Jurkat, Clone E6-1 (cell line): ENCODE measurements around the gene POLG2.
"Not testable (repeated sequence)": the region's sequence is repeated elsewhere in the genome, so short reads cannot be mapped to it uniquely, and the experiment has no call there.

Experiments used
- DNase-seq: peaks from one replicate; pipeline ENCODE4 v3.0.0-alpha.2; 2011; ENCODE audit warnings: low read depth, low spot score
- H3K4me3 ChIP-seq: 2 replicates; pipeline ENCODE4 v1.5.1; 2011; ENCODE audit warnings: mild to moderate bottlenecking, low read length, control low read depth, moderate library complexity

POLG2 gene

GRCh38 chr17:64449545-64449944 is 47.3 kb downstream of the POLG2 start:
- no peak overlapping the region for H3K4me3 ChIP-seq
- DNase-seq: no peak

- DNase-seq: no peak
- no peak within 1 kb of the TSS for H3K4me3 ChIP-seq
Observed at GRCh38 chr17:64448665-64449512, 48.0 kb downstream of the POLG2 start, which contains the start of gene MILR1. Gene MILR1 (plus strand): TSS chr17:64449115. CDS start chr17:64449169, 54 bp downstream.

- no peak for DNase-seq
- no peak overlapping the region for H3K4me3 ChIP-seq
Observed at GRCh38 chr17:64447526-64447925, 49.3 kb downstream of the POLG2 start.

GRCh38 chr17:64443086-64443760 is 53.6 kb downstream of the POLG2 start:
- H3K4me3 ChIP-seq: no peak overlapping the region
- DNase-seq: no peak

- no peak for DNase-seq
- no peak overlapping the region for H3K4me3 ChIP-seq
Observed at GRCh38 chr17:64442541-64442971, 54.3 kb downstream of the POLG2 start.

GRCh38 chr17:64441772-64442540 is 54.9 kb downstream of the POLG2 start:
- DNase-seq: peak; percentile 84
- H3K4me3 ChIP-seq: no peak overlapping the region

- H3K4me3 ChIP-seq: no peak overlapping the region
- DNase-seq: no peak
Observed at GRCh38 chr17:64439956-64440355, 56.9 kb downstream of the POLG2 start.

- H3K4me3 ChIP-seq: not testable (repeated sequence)
Observed at GRCh38 chr17:64439521-64439920, 57.3 kb downstream of the POLG2 start.

GRCh38 chr17:64437944-64438525 is 58.8 kb downstream of the POLG2 start:
- no peak for DNase-seq
- H3K4me3 ChIP-seq: no peak overlapping the region

More at GRCh38 chr17:64439521-64439920, 57.3 kb downstream of the POLG2 start:
- DNase-seq: not testable (repeated sequence)

GRCh38 chr17:64431534-64431933 is 65.3 kb downstream of the POLG2 start:
- H3K4me3 ChIP-seq: no peak overlapping the region
- DNase-seq: no peak

GRCh38 chr17:64430036-64430435 is 66.8 kb downstream of the POLG2 start:
- DNase-seq, H3K4me3 ChIP-seq: not testable (repeated sequence)

GRCh38 chr17:64428406-64428805 is 68.4 kb downstream of the POLG2 start:
- H3K4me3 ChIP-seq: no peak overlapping the region
- no peak for DNase-seq
